ENCODE measurements around the gene DGKB.

DNA sequence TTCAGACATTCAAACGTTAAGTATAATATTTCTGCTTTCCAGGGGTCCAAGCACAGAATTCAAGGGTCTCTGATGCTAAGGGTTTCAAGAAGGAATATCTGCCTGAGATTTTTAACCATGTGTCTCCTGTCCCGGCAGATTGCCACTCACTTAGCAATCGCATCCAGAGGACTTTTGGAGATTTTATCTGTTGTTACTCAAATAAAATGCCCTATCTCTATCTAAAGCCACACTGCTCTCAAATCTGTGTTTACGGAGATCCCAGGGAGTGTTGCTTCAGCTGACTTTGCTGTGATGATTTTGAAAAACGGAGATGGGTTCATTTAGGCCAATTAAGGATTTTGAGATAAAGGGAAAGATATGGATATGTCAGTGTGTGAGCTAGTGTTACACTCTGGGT is 359.9 kb downstream of the DGKB start:
- no peak for TF ChIP-seq CTCF (IDR thresholded peaks at IDR 0.05)
- TF ChIP-seq POLR2A (IDR thresholded peaks at IDR 0.05; ENCODE audit: low read length) = no peak
- no peak for TF ChIP-seq JUNB (IDR thresholded peaks at IDR 0.05)
- TF ChIP-seq RAD21 (conservative IDR thresholded peaks at IDR 0.05 in 1 of 2, IDR thresholded peaks at IDR 0.05 in 1 of 2) = no peak
- no peak for TF ChIP-seq ZFP36 (IDR thresholded peaks at IDR 0.05; ENCODE audit: borderline replicate concordance, partially characterized antibody)
- no peak for TF ChIP-seq EP300 (IDR thresholded peaks at IDR 0.05)

Data from A549 (cell line).